H7 (cell line): ENCODE data around the gene SELENOS. TPM values are rescaled to one million over a fixed set of nuclear protein-coding genes. Genes with fewer than 3 reads are reported as not detected.

Source experiments
- DNase-seq: peaks from one replicate; pipeline ENCODE4 v3.0.0; 2012
- H3K27me3 ChIP-seq: 2 replicates; pipeline ENCODE4 v1.6.0; 2011; ENCODE audit warnings: mild to moderate bottlenecking, low read length; ENCODE audit not compliant: control insufficient read depth, insufficient read depth
- H3K36me3 ChIP-seq: replicated peaks from 2 replicates; pipeline ENCODE4 v1.5.1; 2011; ENCODE audit warnings: low read length; ENCODE audit not compliant: control insufficient read depth, insufficient read depth
- H3K4me3 ChIP-seq: 2 replicates; pipeline ENCODE4 v1.5.1; 2011; ENCODE audit warnings: low read depth, mild to moderate bottlenecking, control low read depth, low read length, moderate library complexity; ENCODE audit not compliant: insufficient read depth
- total RNA-seq: library from RNA; depleted of rRNA; stranded (reverse); fragments of >200 nt; shearing (Covaris generic); gene quantifications from 2 replicates; pipeline ENCODE4 v1.2.3, GENCODE V29; 2014

The SELENOS gene
- total RNA-seq, 1 experiment from 2014 or later = 52.2 TPM

- Histone ChIP-seq H3K27me3 (no peaks in the 10 kb centered on the region), H3K4me3 (no peak overlapping the region), H3K36me3 (peaks cover 40% of the 10 kb centered on the region)
- no peak for DNase-seq
These were observed 3.8 kb downstream of the SELENOS start for GRCh38 chr15:101273534-101273933.

GRCh38 chr15:101272584-101272983, 4.7 kb downstream of the SELENOS start:
- no peak for DNase-seq
- H3K4me3 ChIP-seq = no peak overlapping the region
- H3K27me3 ChIP-seq = no peaks in the 10 kb centered on the region
- H3K36me3 ChIP-seq = peaks cover 40% of the 10 kb centered on the region

GRCh38 chr15:101269479-101270223, 7.6 kb downstream of the SELENOS start:
- Histone ChIP-seq H3K27me3 (no peaks in the 10 kb centered on the region), H3K36me3 (peaks cover 32% of the 10 kb centered on the region), H3K4me3 (no peak overlapping the region)
- peak; percentile 64 for DNase-seq

- Histone ChIP-seq H3K27me3 (no peaks in the 10 kb centered on the region), H3K36me3 (peaks cover 12% of the 10 kb centered on the region), H3K4me3 (no peak overlapping the region)
- peak; percentile 70 for DNase-seq
These were observed 9.8 kb downstream of the SELENOS start for GRCh38 chr15:101267320-101268104.

- DNase-seq = no peak
- peaks cover 8% of the 10 kb centered on the region for H3K36me3 ChIP-seq
- no peaks in the 10 kb centered on the region for H3K27me3 ChIP-seq
- H3K4me3 ChIP-seq = no peak overlapping the region
These were observed 10.5 kb downstream of the SELENOS start for GRCh38 chr15:101266787-101267186.

GRCh38 chr15:101266034-101266433, 11.3 kb downstream of the SELENOS start:
- H3K27me3 ChIP-seq = no peaks in the 10 kb centered on the region
- H3K36me3 ChIP-seq = peaks cover 4% of the 10 kb centered on the region
- H3K4me3 ChIP-seq = no peak overlapping the region
- no peak for DNase-seq

GRCh38 chr15:101264911-101265641, 12.2 kb downstream of the SELENOS start:
- no peaks in the 10 kb centered on the region for H3K27me3 ChIP-seq
- no peak overlapping the region for H3K4me3 ChIP-seq
- H3K36me3 ChIP-seq = no peaks in the 10 kb centered on the region; the same call in 1 of the 2 replicates
- no peak for DNase-seq

- no peak for DNase-seq
- H3K27me3 ChIP-seq = no peaks in the 10 kb centered on the region
- no peaks in the 10 kb centered on the region for H3K36me3 ChIP-seq
- H3K4me3 ChIP-seq = no peak overlapping the region
These were observed 13.3 kb downstream of the SELENOS start for GRCh38 chr15:101264011-101264410.

GRCh38 chr15:101262551-101262950, 14.7 kb downstream of the SELENOS start:
- no peaks in the 10 kb centered on the region for H3K27me3 ChIP-seq
- DNase-seq = no peak

GRCh38 chr15:101258238-101259144, 18.8 kb downstream of the SELENOS start:
- no peaks in the 10 kb centered on the region for H3K36me3 ChIP-seq
- DNase-seq = peak; percentile 55
- H3K27me3 ChIP-seq = no peaks in the 10 kb centered on the region
- H3K4me3 ChIP-seq = no peak overlapping the region

More at GRCh38 chr15:101262551-101262950, 14.7 kb downstream of the SELENOS start:
- no peaks in the 10 kb centered on the region for H3K36me3 ChIP-seq
- H3K4me3 ChIP-seq = no peak overlapping the region

- DNase-seq = no peak
- H3K4me3 ChIP-seq = no peak overlapping the region
- no peaks in the 10 kb centered on the region for H3K27me3 ChIP-seq
- H3K36me3 ChIP-seq = no peaks in the 10 kb centered on the region
These were observed 20.5 kb downstream of the SELENOS start for GRCh38 chr15:101256757-101257156.

GRCh38 chr15:101255615-101256241, 21.6 kb downstream of the SELENOS start:
- no peak for DNase-seq

GRCh38 chr15:101255051-101255395, 22.3 kb downstream of the SELENOS start:
- no peak for DNase-seq
- Histone ChIP-seq H3K4me3 (no peak overlapping the region), H3K27me3 (no peaks in the 10 kb centered on the region), H3K36me3 (no peaks in the 10 kb centered on the region)

More at GRCh38 chr15:101255615-101256241, 21.6 kb downstream of the SELENOS start:
- Histone ChIP-seq H3K4me3 (no peak overlapping the region), H3K36me3 (no peaks in the 10 kb centered on the region), H3K27me3 (no peaks in the 10 kb centered on the region)
